ENCODE measurements around the gene ANP32A.
"Not testable (repeated sequence)": the region's sequence is repeated elsewhere in the genome, so short reads cannot be mapped to it uniquely, and the experiment has no call there.

Gene ANP32A

DNA sequence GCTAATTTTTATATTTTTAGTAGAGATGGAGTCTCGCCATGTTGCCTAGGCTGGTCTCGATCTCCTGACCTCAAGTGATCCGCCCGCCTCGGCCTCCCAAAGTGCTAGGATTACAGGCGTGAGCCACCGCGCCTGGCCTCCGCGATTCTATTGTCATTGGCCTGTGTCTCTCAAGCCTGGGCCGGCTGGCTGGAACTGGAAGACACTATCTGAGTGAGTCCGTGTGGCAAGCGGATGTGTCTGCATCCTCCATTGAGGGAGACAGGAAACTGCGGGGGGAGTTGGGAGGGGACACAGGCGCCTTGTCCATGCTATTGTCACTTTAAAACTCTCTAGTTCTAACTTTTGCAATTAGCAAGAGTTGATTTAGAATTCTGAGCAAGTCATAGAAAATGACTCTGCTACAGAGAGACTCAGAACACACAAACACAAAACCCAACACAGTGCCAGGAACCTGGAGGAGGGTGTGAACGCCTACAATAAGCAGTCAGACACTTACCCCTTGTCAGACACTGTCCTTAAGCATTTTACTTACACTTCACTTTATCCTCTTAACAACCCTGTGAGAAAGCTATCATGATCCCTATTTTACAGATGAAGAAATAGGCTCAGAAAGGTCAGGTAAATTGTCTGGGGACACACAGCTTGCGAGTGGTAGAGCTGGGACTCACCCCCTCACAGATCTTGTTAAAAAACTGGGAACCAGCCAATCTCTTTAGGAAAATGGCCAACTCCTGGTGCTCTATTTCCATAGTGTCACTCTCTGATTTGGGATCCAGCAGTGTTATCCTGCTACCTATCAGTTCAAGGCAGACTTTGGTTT is 38.7 kb downstream of the ANP32A start:
- peak; percentile 64 to 79 (median 76) for DNase-seq

DNA sequence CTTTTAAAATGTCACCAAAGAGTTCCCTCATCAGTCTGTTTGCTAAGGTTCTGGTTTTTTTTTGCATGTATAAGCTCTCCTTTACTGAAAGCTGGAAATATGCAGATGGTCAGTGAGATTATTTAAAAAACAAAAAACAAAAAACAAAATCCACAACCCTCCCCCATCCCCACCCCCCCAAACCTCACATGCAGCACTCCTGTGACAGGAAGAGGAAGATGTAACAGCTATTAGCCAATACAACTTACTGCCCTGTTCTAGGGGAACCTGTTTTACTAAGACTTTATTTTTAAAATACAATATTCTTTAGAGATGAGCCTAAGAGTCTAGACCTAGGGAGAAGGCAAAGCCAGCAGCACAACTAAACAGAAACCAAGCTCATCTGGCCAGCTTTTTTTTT is 39.5 kb downstream of the ANP32A start:
- DNase-seq, result peak; percentile 25 to 77 (median 54)

DNA sequence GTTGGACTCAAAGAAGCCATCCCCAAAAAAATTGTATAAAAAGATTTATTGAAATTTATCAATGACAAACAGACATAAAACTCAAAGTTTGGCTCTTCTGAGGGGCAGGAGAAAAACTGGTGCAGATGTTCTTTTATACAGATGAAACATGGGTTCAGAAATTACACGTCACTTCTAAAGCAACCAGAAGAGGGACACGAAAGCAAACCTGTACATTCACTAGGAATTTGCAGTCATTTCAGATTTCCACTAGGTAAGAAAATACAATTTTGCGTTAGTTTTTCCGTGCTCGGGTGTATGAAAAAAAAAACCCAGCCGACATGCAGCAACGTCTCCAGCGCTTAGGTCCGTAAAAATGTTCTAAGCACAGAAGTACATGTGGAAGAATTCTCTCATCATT is 41.8 kb downstream of the ANP32A start:
- DNase-seq, result no peak

DNA sequence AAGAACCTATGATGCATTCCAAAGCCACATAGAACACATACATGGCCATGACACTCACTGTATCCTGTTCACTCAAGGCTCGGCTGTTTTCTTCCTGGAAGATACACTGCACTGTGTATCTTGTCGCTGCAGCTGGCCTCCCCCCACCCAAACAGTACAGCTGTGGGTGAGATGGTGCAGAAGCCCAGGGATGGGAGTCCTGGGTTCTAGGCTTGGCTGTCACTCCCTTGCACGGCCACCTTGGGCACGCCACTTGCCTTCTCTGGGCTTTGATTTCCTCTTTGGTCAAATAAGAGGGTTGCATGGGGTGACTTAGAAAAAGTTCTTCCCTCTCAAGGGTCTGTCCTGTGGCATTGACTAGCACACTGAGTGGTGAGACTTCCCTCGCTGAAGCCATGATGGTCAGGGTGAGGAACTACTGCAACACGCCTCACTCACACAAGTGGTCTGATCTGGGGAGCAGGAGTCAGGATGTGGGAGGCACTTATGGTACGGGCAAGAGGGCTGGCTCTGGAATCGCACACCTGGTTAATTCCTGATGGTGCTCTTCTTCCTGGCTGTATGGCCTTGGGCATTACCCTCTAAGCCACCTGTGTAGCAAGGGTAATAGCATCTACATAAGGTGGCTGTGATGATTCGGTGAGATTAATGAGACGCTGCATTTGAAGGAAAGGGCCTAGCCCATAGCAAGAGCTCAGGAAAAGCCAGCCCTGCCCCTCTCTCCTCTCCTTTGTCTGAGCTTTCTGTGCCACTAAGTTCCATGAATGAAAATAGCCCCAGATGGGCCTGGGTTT is 44.0 kb downstream of the ANP32A start:
- peak in 3 of 4 experiments; percentile 34 to 48 (median 37) for DNase-seq

DNA sequence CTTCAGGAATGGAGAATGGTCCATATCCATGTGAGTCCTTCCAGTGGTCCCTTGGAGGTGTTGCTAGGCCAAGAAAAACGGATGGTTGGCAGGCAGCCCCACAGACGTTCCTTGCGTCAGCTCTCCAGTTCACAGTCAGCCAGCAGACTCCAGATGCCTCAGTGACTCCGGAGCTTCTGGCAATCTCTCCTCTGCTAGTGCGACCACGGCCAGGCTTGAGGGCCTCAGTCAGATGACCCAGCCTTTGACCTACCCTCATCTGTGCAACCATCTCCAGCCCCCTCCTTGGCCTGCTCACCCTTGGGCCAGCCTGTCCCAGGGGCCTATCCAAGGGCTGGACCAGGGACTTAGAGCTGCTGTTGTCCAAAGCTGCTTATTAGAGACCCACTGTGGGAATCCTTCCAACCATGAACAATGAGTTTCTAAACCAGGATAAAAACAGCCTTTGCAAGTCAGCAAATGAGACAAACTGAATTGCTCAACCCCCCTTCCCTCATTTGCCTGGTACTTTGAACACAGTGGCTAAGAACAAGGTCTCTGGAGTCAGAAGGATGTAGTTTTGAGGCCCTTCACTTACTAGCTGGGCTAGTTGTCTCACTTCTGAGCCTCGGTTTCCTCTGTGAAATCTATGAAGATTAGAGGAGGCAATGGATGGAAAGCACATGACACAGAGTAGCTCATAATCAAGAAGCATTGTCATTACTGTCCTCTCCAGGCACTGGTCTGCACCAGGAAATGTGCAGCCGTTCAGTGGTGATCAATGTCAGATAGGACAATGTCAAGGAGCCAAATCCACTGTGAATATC is 44.8 kb downstream of the ANP32A start:
- DNase-seq, result peak; percentile 26 to 60 (median 38)

DNA sequence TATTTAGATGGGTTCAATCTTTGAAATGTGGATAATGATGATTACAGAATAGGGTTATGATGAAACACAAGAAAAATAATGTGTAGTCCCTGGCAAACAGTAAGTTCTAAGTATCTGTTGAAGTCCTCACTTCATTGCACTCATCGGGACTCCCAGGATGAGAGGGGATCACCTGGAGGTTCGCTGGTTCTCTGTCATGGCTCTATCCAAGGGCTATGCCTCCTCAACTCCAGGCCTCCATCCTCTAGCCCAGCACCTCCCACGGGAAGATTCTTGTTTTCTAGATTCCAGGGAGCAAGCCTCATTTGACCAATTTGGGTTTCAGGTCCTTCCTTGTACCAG is 45.5 kb downstream of the ANP32A start:
- no peak for DNase-seq

DNA sequence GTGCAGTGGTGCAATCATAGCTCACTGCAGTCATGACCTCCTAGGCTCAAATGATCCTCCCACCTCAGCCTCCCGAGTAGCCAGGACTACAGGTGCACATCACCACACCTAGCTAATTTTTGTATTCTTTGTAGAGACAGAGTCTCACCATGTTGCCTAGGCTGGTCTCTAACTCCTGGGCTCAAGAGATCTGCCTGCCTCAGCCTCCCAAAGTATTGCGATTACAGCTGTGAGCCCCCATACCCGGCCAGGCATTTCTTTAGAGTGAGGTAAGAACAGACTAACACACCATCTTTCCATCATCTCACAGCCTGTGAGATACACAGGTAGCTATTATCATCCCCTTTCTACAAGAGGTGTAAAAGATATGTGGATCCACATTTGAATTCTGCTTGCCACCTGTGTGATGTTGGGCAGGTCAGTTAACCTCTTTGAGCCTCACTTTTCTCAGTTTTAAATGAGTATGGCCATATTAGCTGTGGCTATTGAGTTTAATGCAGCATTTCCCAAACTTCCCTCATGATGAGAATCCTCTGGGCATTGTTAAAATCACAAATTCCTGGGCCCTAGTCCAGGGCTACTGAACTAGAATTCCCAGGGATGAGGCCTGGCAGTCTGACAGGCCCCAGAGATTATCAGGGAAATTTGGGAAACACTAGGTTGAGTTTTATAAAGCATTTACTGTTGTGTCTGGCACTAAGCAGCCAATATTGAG is 46.0 kb downstream of the ANP32A start:
- DNase-seq, result no peak

DNA sequence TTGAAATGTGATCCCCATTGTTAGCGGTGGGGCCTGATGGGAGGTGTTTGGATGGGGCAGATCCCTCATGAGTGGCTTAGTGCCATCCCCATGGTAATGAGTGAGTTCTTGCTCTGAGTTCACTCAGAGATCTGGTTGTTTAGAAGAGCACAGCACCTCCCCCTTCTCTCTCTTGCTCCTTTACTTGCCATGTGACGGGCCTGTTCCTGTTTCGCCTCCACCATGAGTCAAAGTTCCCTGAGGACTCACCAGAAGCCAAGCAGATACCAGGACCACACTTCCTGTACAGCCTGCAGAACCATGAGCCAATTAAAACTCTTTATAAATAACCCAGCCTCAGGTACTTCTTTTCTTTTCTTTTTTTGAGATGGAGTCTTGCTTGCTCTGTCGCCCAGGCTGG is 46.6 kb downstream of the ANP32A start:
- no peak for DNase-seq

DNA sequence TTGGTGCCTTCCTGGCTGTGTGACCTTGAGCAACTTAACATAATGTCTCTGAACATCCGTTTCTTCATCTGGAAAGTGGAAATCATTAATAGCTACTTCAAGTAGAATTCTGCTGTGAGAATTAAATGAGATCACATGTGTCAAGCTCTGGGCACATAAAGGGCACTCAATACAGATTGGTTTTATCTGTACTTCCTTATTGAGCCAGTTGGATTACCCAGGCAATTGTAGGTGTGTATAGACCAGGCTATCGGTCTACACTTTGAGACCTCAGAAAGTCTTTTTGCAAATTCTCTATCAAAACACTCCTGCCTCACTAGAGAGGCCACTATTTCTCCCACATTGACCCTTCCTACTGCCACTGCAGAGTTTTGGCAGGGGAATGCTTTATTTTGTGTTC is 47.7 kb downstream of the ANP32A start:
- no peak for DNase-seq

DNA sequence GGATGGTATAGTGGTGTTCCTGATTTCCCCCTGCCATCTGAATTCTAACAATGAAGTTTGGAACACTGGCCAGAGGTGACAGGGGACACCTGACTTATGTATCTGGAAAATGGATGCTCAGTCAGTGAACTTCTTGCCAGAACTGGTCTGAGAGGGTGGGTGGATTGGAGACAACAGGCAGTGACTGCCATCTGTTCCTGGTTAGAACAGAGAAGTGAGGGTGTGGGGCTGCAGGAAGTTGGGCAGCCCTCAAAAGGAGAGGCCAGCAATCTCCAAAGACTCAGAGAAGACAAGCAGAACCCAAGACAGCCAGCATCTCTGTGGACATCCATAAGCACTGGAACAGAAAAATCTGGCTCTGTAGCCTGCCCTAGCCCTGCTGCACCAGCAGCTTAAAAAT is 50.5 kb downstream of the ANP32A start:
- peak in 3 of 4 experiments; percentile 45 to 56 (median 51) for DNase-seq

DNA sequence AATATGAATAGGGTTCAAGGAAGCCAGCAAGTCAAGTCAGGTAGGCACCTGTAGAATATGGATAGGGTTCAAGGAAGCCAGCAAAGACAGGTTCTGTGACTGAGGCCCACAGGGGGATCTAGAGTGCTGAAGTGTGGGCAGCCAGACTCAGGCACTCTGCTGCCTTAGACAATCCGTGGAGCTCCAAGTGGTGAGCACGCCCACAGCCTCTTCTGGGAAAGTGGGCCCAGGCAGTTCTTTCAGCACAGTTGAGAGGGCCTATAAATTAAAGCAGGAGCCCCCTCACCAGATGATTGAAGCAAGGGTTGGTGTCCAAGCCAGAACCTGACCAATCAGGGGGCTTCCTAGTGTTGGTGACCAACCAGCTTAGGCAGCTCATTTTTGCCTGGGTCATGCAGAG is 51.0 kb downstream of the ANP32A start:
- no peak for DNase-seq

DNA sequence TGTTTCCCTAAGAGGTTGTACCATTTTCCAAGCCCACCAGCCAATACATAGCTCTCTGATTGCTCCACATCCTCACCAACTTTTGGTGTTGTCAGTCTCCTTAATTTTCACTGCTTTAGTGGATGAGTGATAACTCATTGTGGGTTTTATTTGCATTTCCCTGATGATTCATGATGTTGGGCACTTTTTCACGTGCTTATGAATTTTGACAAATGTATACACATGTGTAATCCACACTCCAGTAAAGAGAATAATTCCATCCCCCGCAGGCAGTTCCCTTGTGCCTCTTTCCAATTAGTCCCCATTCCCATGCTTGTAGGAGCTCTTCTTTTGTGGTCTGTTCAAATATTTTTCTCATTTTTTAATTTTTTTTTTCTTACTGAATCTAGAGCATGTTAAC is 52.4 kb downstream of the ANP32A start:
- peak in 3 of 4 experiments; percentile 17 to 54 (median 24) for DNase-seq

DNA sequence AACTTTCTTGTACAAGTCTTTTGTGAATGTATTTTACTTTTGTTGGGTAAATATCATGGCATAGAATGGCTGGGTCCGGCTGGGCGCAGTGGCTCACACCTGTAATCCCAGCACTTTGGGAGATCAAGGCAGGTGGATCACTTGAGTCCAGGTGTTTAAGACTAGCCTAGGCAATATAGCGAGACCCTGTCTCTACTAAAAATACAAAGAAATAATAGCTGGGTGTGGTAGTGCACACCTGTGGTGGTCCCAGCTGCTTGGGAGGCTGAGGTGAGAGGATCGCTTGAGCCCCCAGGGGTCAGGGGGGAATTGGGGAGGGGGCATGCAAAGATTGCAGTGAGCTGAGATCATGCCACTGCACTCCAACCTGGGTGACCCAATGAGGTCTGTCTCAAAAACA is 52.9 kb downstream of the ANP32A start:
- no peak for DNase-seq

DNA sequence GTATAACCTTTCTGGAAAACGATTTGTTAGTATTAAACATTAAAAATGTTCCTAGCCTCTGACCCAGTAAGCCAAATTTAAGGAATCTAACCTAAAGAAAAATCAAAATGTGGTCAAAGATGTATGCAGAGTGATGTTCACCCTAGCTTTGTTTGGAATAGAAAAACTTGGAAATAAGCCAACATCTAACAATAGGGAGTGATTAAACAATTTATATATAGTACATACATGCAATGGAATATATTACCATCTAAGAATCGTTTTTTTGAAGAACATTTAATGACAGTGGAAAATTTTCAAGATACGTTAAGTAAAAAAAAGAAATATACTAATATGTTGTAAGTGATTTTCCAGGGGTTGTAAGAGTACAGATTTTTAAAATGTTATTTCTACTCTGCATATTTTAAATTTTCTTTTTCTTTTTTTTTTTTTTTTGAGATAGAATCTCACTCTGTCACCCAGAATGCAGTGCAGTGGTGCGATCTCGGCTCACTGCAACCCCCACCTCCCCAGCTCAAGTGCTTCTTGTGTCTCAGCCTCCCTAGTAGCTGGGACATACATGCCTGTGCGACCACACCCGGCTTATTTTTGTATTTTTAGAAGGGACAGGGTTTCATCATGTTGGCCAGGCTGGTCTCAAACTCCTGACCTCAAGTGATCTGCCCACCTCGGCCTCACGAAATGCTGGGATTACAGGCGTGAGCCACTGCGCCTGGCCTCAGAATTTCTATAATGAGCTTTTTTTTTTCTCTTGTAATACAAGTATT is 54.9 kb downstream of the ANP32A start:
- DNase-seq, result no peak

DNA sequence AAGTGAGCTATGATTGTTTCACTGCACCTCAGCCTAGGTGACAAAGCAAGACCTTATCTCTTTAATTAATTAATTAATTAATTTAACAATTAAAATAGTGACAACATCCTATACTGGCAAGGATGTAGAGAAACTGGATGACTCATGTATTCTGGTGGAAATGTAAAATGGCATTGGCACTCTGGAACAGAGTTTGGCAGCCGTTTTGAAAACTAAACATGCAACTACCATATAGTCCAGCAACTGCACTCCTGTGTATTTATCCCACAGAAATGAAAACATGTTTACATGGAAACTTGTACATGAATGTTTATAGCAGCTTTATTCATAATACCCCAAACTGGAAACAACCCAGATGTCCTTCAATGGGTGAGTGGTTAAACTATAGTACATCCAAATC is 56.6 kb downstream of the ANP32A start:
- no peak for DNase-seq

DNA sequence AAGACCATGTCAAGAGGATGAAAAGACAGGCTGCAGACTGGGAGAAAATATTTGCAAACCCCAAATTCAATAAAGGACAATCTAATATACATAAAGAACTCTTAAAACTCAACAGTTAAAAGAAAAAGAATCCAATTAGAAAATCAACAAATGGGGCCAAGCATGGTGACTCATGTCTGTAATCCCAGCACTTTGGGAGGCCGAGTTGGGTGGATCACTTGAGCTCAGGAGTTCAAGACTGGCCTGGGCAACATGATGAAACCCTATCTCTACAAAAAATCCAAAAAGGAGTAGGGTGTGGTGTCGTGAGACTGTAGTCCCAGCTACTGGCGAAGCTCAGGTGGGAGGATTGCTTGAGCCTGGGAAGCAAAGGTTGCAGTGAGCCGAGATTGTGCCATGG is 57.6 kb downstream of the ANP32A start:
- no peak for DNase-seq

DNA sequence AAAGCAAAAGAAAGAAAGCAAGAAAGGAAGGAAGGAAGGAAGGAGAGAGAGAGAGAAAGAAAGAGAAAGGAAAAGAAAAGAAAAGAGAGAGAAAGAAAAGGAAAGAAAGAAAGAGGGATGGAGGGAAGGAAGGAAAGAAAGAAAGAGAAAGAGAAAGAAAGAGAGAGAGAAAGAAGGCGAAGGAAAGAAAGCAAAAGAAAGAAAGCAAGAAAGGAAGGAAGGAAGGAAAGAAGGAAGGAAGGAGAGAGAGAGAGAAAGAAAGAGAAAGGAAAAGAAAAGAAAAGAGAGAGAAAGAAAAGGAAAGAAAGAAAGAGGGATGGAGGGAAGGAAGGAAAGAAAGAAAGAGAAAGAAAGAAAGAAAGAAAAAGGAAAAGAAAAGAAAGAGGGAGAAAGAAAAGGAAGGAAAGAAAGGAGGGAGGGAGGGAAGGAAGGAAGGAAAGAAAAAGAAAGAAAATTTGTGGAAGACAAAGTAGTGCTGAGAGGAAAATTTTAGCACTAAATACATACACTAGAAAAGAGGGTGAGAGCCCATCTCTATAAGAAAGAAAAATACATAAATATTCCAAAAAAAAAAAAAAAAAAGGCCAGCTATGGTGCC is 60.6 kb downstream of the ANP32A start:
- DNase-seq, result not testable (repeated sequence)

DNA sequence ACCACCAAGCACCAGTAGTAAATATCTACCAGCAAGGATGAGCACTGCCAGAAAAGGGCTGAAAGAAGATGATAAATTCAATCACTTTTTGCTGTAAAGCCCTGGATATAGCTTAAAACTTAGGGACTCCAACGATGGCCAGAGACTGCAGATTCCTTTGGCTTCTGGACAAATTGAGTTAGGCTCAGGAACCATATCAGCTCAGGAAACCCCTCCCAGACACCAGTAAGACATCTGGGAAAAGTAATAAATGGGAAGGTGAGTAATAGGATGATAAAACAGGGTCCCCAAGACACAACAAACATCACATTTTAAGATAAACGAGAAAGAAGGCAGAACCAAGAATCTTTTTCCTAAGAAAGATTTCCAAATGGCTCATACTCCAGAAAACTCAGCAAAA is 65.0 kb downstream of the ANP32A start:
- DNase-seq, result no peak

DNA sequence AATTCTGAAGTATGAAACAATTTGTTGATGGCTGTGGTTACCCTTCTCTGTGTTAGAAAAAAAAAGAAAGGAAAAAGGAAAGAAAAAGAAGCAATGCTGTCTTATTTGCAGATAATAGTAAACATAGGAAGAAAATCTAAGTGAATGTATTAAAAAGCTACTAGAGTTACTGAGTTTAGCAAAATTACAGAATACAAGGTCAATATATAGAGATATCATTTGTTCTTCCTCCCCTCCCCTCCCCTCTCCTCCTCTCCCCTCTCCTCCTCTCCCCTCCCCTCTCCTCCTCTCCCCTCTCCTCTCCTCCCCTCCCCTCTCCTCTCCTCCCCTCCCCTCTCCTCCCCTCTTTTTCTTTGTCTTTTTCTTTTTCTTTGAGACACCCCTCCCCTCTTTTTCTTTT is 69.1 kb downstream of the ANP32A start:
- DNase-seq, result no peak

DNA sequence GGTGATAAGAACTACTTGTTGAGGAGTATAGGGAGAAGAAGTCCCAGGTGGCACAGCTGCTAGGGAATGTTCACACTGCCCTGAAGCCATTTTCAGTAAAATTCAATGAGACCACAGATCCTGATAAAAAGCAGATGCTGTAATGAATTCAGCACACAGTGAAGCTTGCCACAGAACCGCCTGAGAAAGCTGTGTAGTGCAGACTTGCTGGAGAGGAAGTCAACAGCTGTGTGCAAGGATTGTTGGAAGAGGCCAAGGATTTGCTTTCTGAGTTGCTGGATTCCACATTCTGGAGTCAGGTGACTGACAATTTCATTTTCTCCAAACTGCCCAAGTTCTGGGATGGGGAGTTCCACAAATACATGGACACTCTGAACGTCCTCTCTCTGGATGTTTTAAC is 70.9 kb downstream of the ANP32A start:
- no peak for DNase-seq

DNA sequence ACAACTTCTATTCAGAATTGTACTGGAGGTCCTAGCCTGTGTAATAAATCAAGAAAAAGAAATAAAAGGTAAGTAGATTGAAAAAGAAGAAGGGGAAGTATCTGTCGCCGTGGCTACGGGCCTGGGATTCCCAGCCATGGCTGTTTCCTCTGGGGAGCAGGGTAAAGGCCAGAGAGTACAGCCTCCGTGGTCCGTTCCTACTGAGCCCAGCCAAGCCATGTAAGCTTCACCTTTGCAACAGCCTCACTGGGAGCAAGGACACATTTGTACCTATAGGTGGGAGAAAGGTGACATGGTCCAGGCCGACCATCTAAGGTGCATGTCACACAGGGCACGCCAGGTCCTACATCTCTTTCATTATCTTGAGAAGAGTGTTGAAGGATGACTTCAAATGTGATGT is 71.3 kb downstream of the ANP32A start:
- DNase-seq, result peak in 1 of 4 experiments; percentile 10
